Measurements from ENCODE around the gene SLC35E2B. TPM values are rescaled to one million over a fixed set of nuclear protein-coding genes. Genes with fewer than 3 reads are reported as not detected.
"Not testable (repeated sequence)": the region's sequence is repeated elsewhere in the genome, so short reads cannot be mapped to it uniquely, and the experiment has no call there.

Gene SLC35E2B
- total RNA-seq, 4 donors from 2014 or later = 34.0 to 59.9 (median 48.8) TPM

DNA sequence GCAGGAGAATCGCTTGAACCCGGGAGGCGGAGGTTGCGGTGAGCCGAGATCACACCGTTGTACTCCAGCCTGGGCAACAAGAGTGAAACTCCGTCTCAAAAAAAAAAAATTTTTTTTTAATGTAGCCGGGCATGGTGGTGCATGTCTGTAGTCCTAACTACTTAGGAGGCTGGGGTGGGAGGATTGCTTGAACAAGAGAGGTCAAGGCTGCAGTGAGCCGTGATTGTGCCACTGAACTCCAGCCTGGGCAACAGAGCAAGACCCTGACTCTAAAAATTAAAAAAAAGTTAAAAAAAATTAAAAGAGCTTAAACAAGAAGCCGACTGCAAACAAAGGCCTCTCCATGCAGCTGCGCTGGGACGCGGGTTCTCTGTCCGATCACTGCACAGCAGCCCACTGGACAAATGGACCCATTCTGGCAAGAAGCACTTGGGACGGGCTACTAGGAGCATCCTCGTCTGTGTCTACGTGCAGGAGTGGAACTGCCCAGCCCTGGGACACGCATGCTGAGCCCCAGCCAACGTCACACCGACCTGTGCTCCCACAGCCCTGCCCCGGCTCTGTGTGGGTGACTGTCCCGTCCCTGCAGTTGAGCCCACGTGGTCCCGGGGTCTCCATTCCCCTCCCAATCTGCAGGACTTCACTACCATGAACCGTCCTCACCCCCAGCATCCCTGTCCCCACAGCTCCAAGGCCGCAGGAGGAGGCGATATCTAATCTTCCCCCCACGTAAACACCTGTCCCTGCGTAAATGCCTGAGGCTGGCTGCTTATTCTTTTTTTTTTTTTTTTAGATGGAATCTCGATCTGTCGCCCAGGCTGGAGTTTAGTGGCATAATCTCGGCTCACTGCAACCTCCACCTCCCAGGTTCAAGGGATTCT lies 12.3 kb downstream of the SLC35E2B start:
- no peaks in the 10 kb centered on the region for H3K27me3 ChIP-seq
- H3K36me3 ChIP-seq = peaks cover 4% of the 10 kb centered on the region
- no peak overlapping the region for H3K4me3 ChIP-seq
- DNase-seq (ENCODE audit: low spot score in 2 of 2) = peak in 1 of 2 donors; percentile 63
- H3K9me3 ChIP-seq = no peaks in the 10 kb centered on the region
- WGBS = 88% methylated on average over 32 of the region's 32 CpGs
- H3K27ac ChIP-seq = no peak overlapping the region
- peaks cover 23% of the 10 kb centered on the region for H3K4me1 ChIP-seq
- TF ChIP-seq POLR2AphosphoS5 (IDR thresholded peaks at IDR 0.05) (no peak), CTCF (IDR thresholded peaks at IDR 0.05) (no peak), POLR2A (IDR thresholded peaks at IDR 0.05) (no peak), EP300 (IDR thresholded peaks at IDR 0.05) (no peak)

DNA sequence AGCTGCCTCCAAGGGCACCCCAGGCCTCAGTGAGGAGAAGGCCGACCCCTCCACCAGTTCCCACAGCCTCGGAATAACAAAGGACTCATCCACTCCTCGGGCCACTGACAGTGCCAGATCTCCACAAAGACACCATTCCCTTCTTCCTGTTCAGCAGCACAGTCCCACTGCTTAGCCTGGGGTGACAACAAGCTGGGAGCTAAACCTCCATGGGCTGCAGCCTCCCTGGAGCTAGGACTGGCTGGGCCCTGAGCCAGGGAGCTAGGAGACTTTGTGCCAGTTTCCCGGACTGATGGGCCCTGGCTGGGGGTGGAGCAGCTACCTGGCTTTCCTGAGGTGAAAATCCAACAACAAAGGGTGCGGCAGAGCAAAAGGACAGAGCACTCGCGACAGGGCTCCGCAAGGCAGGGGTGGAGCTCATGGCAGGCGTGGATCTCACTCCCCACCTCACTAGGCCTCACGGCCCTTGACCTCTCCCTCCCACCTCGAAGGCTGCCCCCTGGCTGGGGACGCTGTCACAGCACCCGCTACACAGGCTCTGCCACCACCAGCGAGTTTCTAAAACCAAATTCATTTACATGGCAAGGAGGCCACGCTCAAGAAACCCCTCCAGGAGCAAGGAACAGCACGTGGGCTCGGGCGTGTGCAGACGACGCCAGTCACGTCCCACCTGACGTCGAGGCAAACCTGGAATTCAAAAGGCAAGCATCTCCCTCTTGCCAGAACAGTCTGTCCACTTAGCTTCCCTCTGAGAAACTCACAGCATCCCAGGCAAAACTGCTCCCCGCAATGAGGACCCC lies 13.8 kb downstream of the SLC35E2B start:
- H3K9me3 ChIP-seq = no peaks in the 10 kb centered on the region
- H3K27ac ChIP-seq = peak overlapping the region; percentile 55
- peaks cover 23% of the 10 kb centered on the region for H3K4me1 ChIP-seq
- TF ChIP-seq POLR2AphosphoS5 (IDR thresholded peaks at IDR 0.05) (no peak), CTCF (IDR thresholded peaks at IDR 0.05) (peak in 1 of 2 donors; percentile 17)
- no peaks in the 10 kb centered on the region for H3K27me3 ChIP-seq
- DNase-seq (ENCODE audit: low spot score in 2 of 2) = peak in 1 of 2 donors; percentile 72
- 82% methylated on average over 14 of the region's 24 CpGs for WGBS
- no peak overlapping the region for H3K4me3 ChIP-seq
- H3K36me3 ChIP-seq = peaks cover 10% of the 10 kb centered on the region

GRCh38 chr1:1677718-1678580 lies 14.6 kb downstream of the SLC35E2B start:
- Histone ChIP-seq H3K9me3 (no peaks in the 10 kb centered on the region), H3K27ac (peak overlapping the region; percentile 55), H3K4me3 (no peak overlapping the region), H3K4me1 (peaks cover 18% of the 10 kb centered on the region), H3K27me3 (no peaks in the 10 kb centered on the region), H3K36me3 (peaks cover 13% of the 10 kb centered on the region)
- 79% methylated on average over 39 of the region's 39 CpGs for WGBS
- peak in 1 of 2 donors; percentile 78 for DNase-seq (ENCODE audit: low spot score in 2 of 2)
- TF ChIP-seq POLR2A (IDR thresholded peaks at IDR 0.05) = no peak
- no peak for TF ChIP-seq EP300 (IDR thresholded peaks at IDR 0.05)
- no peak for TF ChIP-seq POLR2AphosphoS5 (IDR thresholded peaks at IDR 0.05)
- no peak for TF ChIP-seq CTCF (IDR thresholded peaks at IDR 0.05)

DNA sequence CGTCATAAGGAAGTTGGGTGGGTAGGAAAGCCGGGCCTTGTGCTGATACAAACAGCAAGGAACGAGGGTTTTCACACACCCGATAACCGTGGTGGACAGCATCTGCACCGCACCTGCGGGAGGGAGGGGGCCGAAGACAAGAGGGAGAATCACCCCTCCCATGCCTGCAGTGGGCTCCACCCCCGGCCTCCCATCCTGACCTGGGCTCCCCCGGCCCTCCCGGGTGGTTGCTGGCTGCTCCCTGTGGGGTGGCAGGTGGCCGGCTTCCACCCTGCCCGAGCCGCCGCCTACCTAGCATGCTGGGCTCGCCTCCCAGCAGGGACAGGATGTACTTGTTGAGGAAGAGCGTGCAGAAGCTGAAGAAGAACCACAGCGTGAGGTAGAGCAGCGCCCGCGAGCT lies 16.5 kb downstream of the SLC35E2B start:
- H3K4me3 ChIP-seq = not testable (repeated sequence)
- 92% methylated on average over 7 of the region's 21 CpGs for WGBS

GRCh38 chr1:1675218-1675617 lies 17.4 kb downstream of the SLC35E2B start:
- no CpG with 5 or more reads among the region's 18 CpGs for WGBS

More for the DNA sequence above, 16.5 kb downstream of the SLC35E2B start:
- H3K9me3 ChIP-seq, H3K27me3 ChIP-seq, H3K27ac ChIP-seq: not testable (repeated sequence)
- Histone ChIP-seq H3K36me3 (peaks cover 23% of the 10 kb centered on the region), H3K4me1 (peaks cover 18% of the 10 kb centered on the region)
- peak in 1 of 2 donors; percentile 32 for DNase-seq (ENCODE audit: low spot score in 2 of 2)

GRCh38 chr1:1674806-1675205 lies 17.8 kb downstream of the SLC35E2B start:
- not testable (repeated sequence) for H3K9me3 ChIP-seq; H3K4me3 ChIP-seq; DNase-seq (ENCODE audit: low spot score in 2 of 2); H3K27me3 ChIP-seq; H3K27ac ChIP-seq
- peaks cover 18% of the 10 kb centered on the region for H3K4me1 ChIP-seq
- peaks cover 30% of the 10 kb centered on the region for H3K36me3 ChIP-seq
- WGBS = 90% methylated on average over 16 of the region's 21 CpGs

More at GRCh38 chr1:1675218-1675617, 17.4 kb downstream of the SLC35E2B start:
- Histone ChIP-seq H3K36me3 (peaks cover 27% of the 10 kb centered on the region), H3K4me1 (peaks cover 18% of the 10 kb centered on the region)
- not testable (repeated sequence) for DNase-seq (ENCODE audit: low spot score in 2 of 2); H3K9me3 ChIP-seq; H3K4me3 ChIP-seq; H3K27ac ChIP-seq; H3K27me3 ChIP-seq
